ENCODE results near the gene PLA2G4B. TPM values are rescaled to one million over a fixed set of nuclear protein-coding genes. Genes with fewer than 3 reads are reported as not detected.

The PLA2G4B gene
- total RNA-seq, 1 experiment from 2014 or later, result 3.7 TPM

- H3K4me2 ChIP-seq (ENCODE audit: insufficient read depth, insufficient read length, low read length), result no peak overlapping the region
- DNase-seq, result peak; percentile 50
- no peaks in the 10 kb centered on the region for H3K79me2 ChIP-seq (ENCODE audit: insufficient read depth, low read length)
- H4K8ac ChIP-seq (replicated peaks; ENCODE audit: insufficient read length, low read depth, low read length), result no peak overlapping the region
- no peaks in the 10 kb centered on the region for H4K20me1 ChIP-seq (ENCODE audit: control insufficient read depth, insufficient read depth, insufficient read length)
- H3K56ac ChIP-seq (ENCODE audit: insufficient read length, low read depth, low read length), result no peak overlapping the region
- H3K27me3 ChIP-seq (ENCODE audit: insufficient read depth, low read length), result no peaks in the 10 kb centered on the region
- Mint-ChIP-seq H3K4me3 (no peak overlapping the region), H3K4me1 (peaks cover 13 to 16% of the 10 kb centered on the region in 2 experiments), H3K9me3 (no peaks in the 10 kb centered on the region), H3K36me3 (ENCODE audit: insufficient read depth in 1 of 3, low read depth in 3 of 3) (no peaks in the 10 kb centered on the region; a peak in 1 of 7 replicates), H3K27ac (no peak overlapping the region; a peak in 2 of 7 replicates), H3K27me3 (ENCODE audit: low read depth) (no peaks in the 10 kb centered on the region)
- no peak overlapping the region for H3K23ac ChIP-seq (ENCODE audit: insufficient read length, low read depth, low read length)
- peak; percentile 45 for TF ChIP-seq CTCF (conservative IDR thresholded peaks at IDR 0.05)
- H3K4me1 ChIP-seq (ENCODE audit: insufficient read depth, low read length), result no peaks in the 10 kb centered on the region
- no peak overlapping the region for H2BK15ac ChIP-seq (ENCODE audit: low read depth, low read length)
- H3K9ac ChIP-seq (ENCODE audit: extremely low read depth, insufficient read length, low read length), result no peak overlapping the region
- no peak overlapping the region for H2BK12ac ChIP-seq (ENCODE audit: insufficient read length, low read depth, low read length)
- no peak overlapping the region for H4K91ac ChIP-seq (ENCODE audit: insufficient read length, low read depth, low read length)
- H2AFZ ChIP-seq (ENCODE audit: low read length), result no peak overlapping the region
- H3K27ac ChIP-seq (ENCODE audit: insufficient read length, low read depth, low read length), result no peak overlapping the region
- no peaks in the 10 kb centered on the region for H3K79me1 ChIP-seq (ENCODE audit: insufficient read depth, low read depth, low read length, poor library complexity, severe bottlenecking)
- H2BK120ac ChIP-seq (ENCODE audit: low read depth, low read length, poor library complexity, severe bottlenecking), result no peak overlapping the region
- no peaks in the 10 kb centered on the region for H3K9me3 ChIP-seq (ENCODE audit: control insufficient read depth, low read depth, low read length)
- no peak overlapping the region for H3K18ac ChIP-seq (ENCODE audit: insufficient read length, low read depth, low read length)
- no peak overlapping the region for H2BK5ac ChIP-seq (ENCODE audit: insufficient read length, low read length)
- no peak overlapping the region for H2AK5ac ChIP-seq (ENCODE audit: insufficient read length, low read length)
- no peak overlapping the region; the same call in 1 of the 2 replicates for H3K14ac ChIP-seq (ENCODE audit: insufficient read depth, low read length)
- no peak overlapping the region for H3K4ac ChIP-seq (ENCODE audit: low read depth, low read length)
- no peak overlapping the region for H2BK20ac ChIP-seq (ENCODE audit: low read depth, low read length, poor library complexity, severe bottlenecking)
- no CpG with 5 or more reads among the region's 15 CpGs for WGBS (ENCODE audit: extremely low coverage, insufficient read length, low lambda C conversion rate)
- H4K5ac ChIP-seq (ENCODE audit: insufficient read length, low read depth, low read length), result no peak overlapping the region
- H3K23me2 ChIP-seq (ENCODE audit: insufficient read length, low read depth, low read length, poor library complexity, severe bottlenecking), result no peaks in the 10 kb centered on the region
- H3T11ph ChIP-seq (ENCODE audit: low read length), result no peak overlapping the region
Measured at GRCh38 chr15:41858756-41859155, 20.1 kb downstream of the PLA2G4B start.
